IMR-90 (cell line): ENCODE measurements around the gene DSCAM. TPM values are rescaled to one million over a fixed set of nuclear protein-coding genes. Genes with fewer than 3 reads are reported as not detected.

ENCODE experiments used
- ATAC-seq: fragments of 200-7000 bp; cut with Tn5 transposase; 2 replicates; pipeline ENCODE4 v1.9.1; 2020; ENCODE audit warnings: low read depth, mild to moderate bottlenecking, moderate library complexity
- BruUV-seq: library from RNA; stranded (reverse); fragments of 400-500 nt; replicated peaks from 2 replicates; lab custom pipeline; 2021; lab: Mats Ljungman, UMichigan
- CTCF ChIA-PET: fragments of 300-600 bp; formaldehyde crosslinking; extraction: SDS; loops from one replicate; lab custom pipeline; 2021; ENCODE audit warnings: antibody characterized with exemption; lab: Yijun Ruan, JAX
- POLR2A ChIA-PET: fragments of 300-600 bp; sonication (Branson Sonifier 250); formaldehyde crosslinking; loops from one replicate; lab custom pipeline; 2022; ENCODE audit warnings: antibody characterized with exemption; ENCODE audit not compliant: unreplicated experiment; lab: Charles Lee
- DNase-seq: peaks from one replicate; pipeline ENCODE4 v3.0.0; 2013
- H2AFZ ChIP-seq: replicated peaks from 2 replicates; pipeline ENCODE3; 2013; ENCODE audit warnings: low read length, mild to moderate bottlenecking; ENCODE audit not compliant: poor library complexity
- H2AK5ac ChIP-seq: 2 replicates; pipeline ENCODE4 v1.6.1; 2013; ENCODE audit warnings: low read depth, low read length, inconsistent platforms
- H2AK9ac ChIP-seq: replicated peaks from 2 replicates; pipeline ENCODE3; 2013; ENCODE audit warnings: mild to moderate bottlenecking, low read depth, low read length, moderate library complexity; ENCODE audit not compliant: poor library complexity
- H2BK120ac ChIP-seq: 2 replicates; pipeline ENCODE4 v1.6.1; 2013; ENCODE audit warnings: low read depth, low read length, inconsistent platforms
- H2BK15ac ChIP-seq: 3 replicates; pipeline ENCODE4 v1.6.1; 2013; ENCODE audit warnings: low read depth, low read length, inconsistent platforms
- H2BK20ac ChIP-seq: 2 replicates; pipeline ENCODE4 v1.6.1; 2013; ENCODE audit warnings: low read depth, mild to moderate bottlenecking, inconsistent platforms, low read length, moderate library complexity
- H2BK5ac ChIP-seq: 2 replicates; pipeline ENCODE4 v1.6.1; 2013; ENCODE audit warnings: mild to moderate bottlenecking, low read depth, low read length, inconsistent platforms; ENCODE audit not compliant: poor library complexity, severe bottlenecking
- H3K14ac ChIP-seq: replicated peaks from 2 replicates; pipeline ENCODE4 v1.6.1; 2013; ENCODE audit warnings: low read depth, low read length, inconsistent platforms
- H3K18ac ChIP-seq: 2 replicates; pipeline ENCODE4 v1.6.1; 2013; ENCODE audit warnings: low read depth, low read length, control low read depth
- H3K23ac ChIP-seq: 2 replicates; pipeline ENCODE4 v1.6.1; 2013; ENCODE audit warnings: low read depth, low read length, inconsistent platforms
- H3K27ac ChIP-seq: 2 replicates; pipeline ENCODE4 v1.5.1; 2013; ENCODE audit warnings: mild to moderate bottlenecking, control low read depth, low read length; ENCODE audit not compliant: insufficient read depth
- H3K27me3 ChIP-seq: 2 replicates; pipeline ENCODE4 v1.6.1; 2013; ENCODE audit warnings: low read length; ENCODE audit not compliant: control insufficient read depth, insufficient read depth
- H3K36me3 ChIP-seq: 2 replicates; pipeline ENCODE4 v1.6.1; 2013; ENCODE audit warnings: low read length, mixed read lengths; ENCODE audit not compliant: control insufficient read depth, insufficient read depth
- H3K4ac ChIP-seq: 2 replicates; pipeline ENCODE4 v1.6.1; 2013; ENCODE audit warnings: low read depth, low read length, inconsistent platforms
- H3K4me1 ChIP-seq: 2 replicates; pipeline ENCODE4 v1.6.1; 2013; ENCODE audit warnings: low read length, mixed read lengths; ENCODE audit not compliant: control insufficient read depth, insufficient read depth
- H3K4me2 ChIP-seq: 2 replicates; pipeline ENCODE4 v1.6.1; 2013; ENCODE audit warnings: low read depth, mild to moderate bottlenecking, control low read depth, low read length, moderate library complexity
- H3K4me3 ChIP-seq: 2 replicates; pipeline ENCODE4 v1.5.1; 2013; ENCODE audit warnings: low read depth, mild to moderate bottlenecking, control low read depth, low read length, moderate library complexity; ENCODE audit not compliant: insufficient read depth
- H3K56ac ChIP-seq: 2 replicates; pipeline ENCODE4 v1.6.1; 2013; ENCODE audit warnings: low read length, inconsistent platforms; ENCODE audit not compliant: insufficient read depth; ENCODE audit errors: extremely low read depth
- H3K79me1 ChIP-seq, 2 experiments: 2 replicates each; pipeline ENCODE4 v1.6.1; 2013; ENCODE audit warnings: low read length in 2 of 2, inconsistent platforms in 1 of 2, low read depth in 1 of 2
- H3K9ac ChIP-seq: 2 replicates; pipeline ENCODE4 v1.6.1; 2013; ENCODE audit warnings: low read depth, low read length, control low read depth
- H3K9me1 ChIP-seq: 2 replicates; pipeline ENCODE4 v1.6.1; 2013; ENCODE audit warnings: low read length, inconsistent platforms; ENCODE audit not compliant: insufficient read depth
- H3K9me3 ChIP-seq: 2 replicates; pipeline ENCODE4 v1.6.1; 2013; ENCODE audit warnings: low read length; ENCODE audit not compliant: control insufficient read depth, insufficient read depth
- H4K20me1 ChIP-seq: 2 replicates; pipeline ENCODE4 v1.6.1; 2013; ENCODE audit warnings: low read length, inconsistent platforms; ENCODE audit not compliant: insufficient read depth
- H4K5ac ChIP-seq: 2 replicates; pipeline ENCODE4 v1.6.1; 2013; ENCODE audit warnings: mild to moderate bottlenecking, low read depth, low read length, control low read depth
- H4K8ac ChIP-seq, 2 experiments: 2 replicates each; pipeline ENCODE4 v1.6.1; 2013; ENCODE audit warnings: low read depth in 2 of 2, low read length in 2 of 2, control low read depth in 1 of 2, inconsistent platforms in 1 of 2
- H4K91ac ChIP-seq: 2 replicates; pipeline ENCODE4 v1.6.1; 2013; ENCODE audit warnings: low read depth, low read length, inconsistent platforms; ENCODE audit not compliant: insufficient read depth
- CEBPB ChIP-seq: IDR thresholded peaks from 2 replicates; pipeline ENCODE4 v1.6.1; 2012; ENCODE audit warnings: low read depth, low read length, improper control_type of control experiment
- MAFK ChIP-seq: IDR thresholded peaks from 2 replicates; pipeline ENCODE4 v1.6.1; 2012; ENCODE audit warnings: low read depth, low read length, improper control_type of control experiment
- NFE2L2 ChIP-seq: fragments of 150-350 bp; IDR thresholded peaks from 2 replicates; pipeline ENCODE4 v1.6.1; 2016; ENCODE audit warnings: low read depth, mild to moderate bottlenecking, low read length
- POLR2A ChIP-seq: IDR thresholded peaks from 2 replicates; pipeline ENCODE4 v1.6.1; 2012; ENCODE audit warnings: mild to moderate bottlenecking, low read depth, low read length
- RAD21 ChIP-seq: IDR thresholded peaks from 2 replicates; pipeline ENCODE4 v1.6.1; 2012; ENCODE audit warnings: low read length, improper control_type of control experiment
- RFX5 ChIP-seq: IDR thresholded peaks from 2 replicates; pipeline ENCODE4 v1.8.0; 2012; ENCODE audit warnings: low read depth, mild to moderate bottlenecking, low read length, moderate library complexity
- USF2 ChIP-seq: fragments of 150-350 bp; IDR thresholded peaks from 2 replicates; pipeline ENCODE4 v1.6.1; 2017; ENCODE audit warnings: mild to moderate bottlenecking, antibody characterized with exemption, low read length, low read depth
- WGBS, 2 experiments: methylation state at CpG; one replicate each; pipeline versions ENCODE4 v1.1.5 to v1.1.7; 2013; ENCODE audit warnings: missing lambda C conversion rate in 2 of 2; ENCODE audit not compliant: insufficient read length in 1 of 2; ENCODE audit errors: extremely low coverage in 2 of 2; 5-methylcytosine and 5-hydroxymethylcytosine counted together
- dilution Hi-C: fragments of 300-500 bp; cut with HindIII; formaldehyde crosslinking; loops from one replicate; pipeline ENCODE4 v1.14.3; 2018; ENCODE audit warnings: low sequenced_read_pairs; ENCODE audit not compliant: unreplicated experiment
- in situ Hi-C: fragments of 300-500 bp; cut with MboI; formaldehyde crosslinking; loops from 3 replicates; pipeline ENCODE4 v1.14.3; 2019; ENCODE audit warnings: low sequenced_read_pairs, inconsistent platforms, mixed read lengths
- intact Hi-C: fragments of 100-400 bp; cut with micrococcal nuclease; formaldehyde crosslinking; loops from 2 replicates; pipeline ENCODE4 v1.10.0; 2022
- polyA plus RNA-seq, 3 experiments: library from polyadenylated mRNA; depleted of rRNA; stranded (reverse); fragments of >200 nt; gene quantifications; 2 replicates each; pipeline ENCODE4 v1.2.3, GENCODE V29; 2012; ENCODE audit warnings: low replicate concordance in 1 of 3
- total RNA-seq: library from RNA; depleted of rRNA; stranded (reverse); fragments of >200 nt; gene quantifications from 2 replicates; pipeline ENCODE4 v1.2.3, GENCODE V29; 2012
- TF ChIP-seq, protein P1 (sequence below): fragments of 150-350 bp; IDR thresholded peaks from 2 replicates; pipeline ENCODE4 v1.6.1; 2016; ENCODE audit warnings: low read depth, mild to moderate bottlenecking, low read length, moderate library complexity, borderline replicate concordance

DSCAM gene
- total and polyA plus RNA-seq, 2 of the 4 experiments (the other 2 are of a cell fraction) = under 0.01 to 0.02 TPM

DNA sequence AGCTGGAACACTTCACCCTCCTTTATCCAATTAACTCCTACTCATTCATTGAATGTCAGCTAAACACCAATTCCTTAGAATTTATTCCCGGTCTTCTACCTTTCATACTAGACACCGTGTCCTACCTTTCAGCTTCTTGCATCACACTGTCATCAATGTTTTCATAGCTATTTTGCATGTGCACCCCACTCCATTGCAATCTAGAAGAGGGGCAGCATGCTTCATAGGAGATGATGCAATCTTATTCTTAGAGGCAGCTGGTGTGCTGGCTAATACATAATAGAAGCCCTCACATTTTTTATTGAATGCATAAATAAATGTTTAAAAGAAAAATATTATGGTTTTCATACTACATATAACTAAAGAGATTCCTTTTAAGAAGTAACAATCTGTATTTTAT is 123.6 kb downstream of the DSCAM start:
- Histone ChIP-seq H2BK5ac (no peak overlapping the region), H3K4me2 (no peak overlapping the region), H3K27ac (no peak overlapping the region), H4K5ac (no peak overlapping the region), H3K36me3 (no peaks in the 10 kb centered on the region), H2BK20ac (no peak overlapping the region), H3K14ac (no peak overlapping the region), H3K4ac (no peak overlapping the region), H3K4me3 (no peak overlapping the region), H2BK120ac (no peak overlapping the region), H3K56ac (no peak overlapping the region), H3K79me1 (no peaks in the 10 kb centered on the region), H3K9ac (no peak overlapping the region), H2BK15ac (no peak overlapping the region), H4K8ac (no peak overlapping the region), H2AK9ac (no peak overlapping the region), H2AFZ (no peak overlapping the region), H3K23ac (no peak overlapping the region), H3K9me3 (peaks cover 8% of the 10 kb centered on the region; the same call in 1 of the 2 replicates), H4K91ac (no peak overlapping the region), H3K9me1 (no peaks in the 10 kb centered on the region), H3K27me3 (no peaks in the 10 kb centered on the region), H4K20me1 (no peaks in the 10 kb centered on the region), H3K4me1 (no peaks in the 10 kb centered on the region), H3K18ac (no peak overlapping the region), H2AK5ac (no peak overlapping the region)
- ATAC-seq (no peak), DNase-seq (no peak)
- CTCF ChIA-PET = interaction anchor here (0.7 kb wide), 1 partner anchor 590 kb away, joined by 3 read pairs; no protein-coding TSS in a partner anchor
- TF ChIP-seq USF2 (no peak), MAFK (no peak), RAD21 (no peak), RFX5 (no peak), POLR2A (no peak), NFE2L2 (no peak), CEBPB (peak; percentile 37; the same call in 1 of the 2 replicates)
- TF ChIP-seq, protein P1, sequence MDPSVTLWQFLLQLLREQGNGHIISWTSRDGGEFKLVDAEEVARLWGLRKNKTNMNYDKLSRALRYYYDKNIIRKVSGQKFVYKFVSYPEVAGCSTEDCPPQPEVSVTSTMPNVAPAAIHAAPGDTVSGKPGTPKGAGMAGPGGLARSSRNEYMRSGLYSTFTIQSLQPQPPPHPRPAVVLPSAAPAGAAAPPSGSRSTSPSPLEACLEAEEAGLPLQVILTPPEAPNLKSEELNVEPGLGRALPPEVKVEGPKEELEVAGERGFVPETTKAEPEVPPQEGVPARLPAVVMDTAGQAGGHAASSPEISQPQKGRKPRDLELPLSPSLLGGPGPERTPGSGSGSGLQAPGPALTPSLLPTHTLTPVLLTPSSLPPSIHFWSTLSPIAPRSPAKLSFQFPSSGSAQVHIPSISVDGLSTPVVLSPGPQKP = no peak
- dilution Hi-C loops (no loop called here), intact Hi-C loops (no loop called here), in situ Hi-C loops (no loop called here)
- 80% methylated on average over 1 of the region's 2 CpGs; no CpG with 5 or more reads in 1 of the 2 experiments for WGBS, 2 experiments
- no TSS peak for BruUV-seq
- POLR2A ChIA-PET = no interaction called here
